DND-41 (cell line): ENCODE results near the gene OPTC.

ENCODE experiments used
- ATAC-seq: fragments of 200-7000 bp; cut with Tn5 transposase; 3 replicates; pipeline ENCODE4 v1.9.1; 2021; ENCODE audit warnings: low read depth; ENCODE audit not compliant: insufficient read depth
- DNase-seq: peaks from one replicate; pipeline ENCODE4 v3.0.0-alpha.2; 2020
- H2AFZ ChIP-seq: 2 replicates; pipeline ENCODE4 v1.6.0; 2012; ENCODE audit warnings: low read depth, low read length
- H3K27ac ChIP-seq: 2 replicates; pipeline ENCODE4 v1.5.1; 2012; ENCODE audit warnings: low read length, inconsistent platforms
- H3K27me3 ChIP-seq: fragments of 200-600 bp; sonication (generic); 2 replicates; pipeline ENCODE4 v1.6.0; 2012; ENCODE audit warnings: low read length, mild to moderate bottlenecking, inconsistent platforms; ENCODE audit not compliant: insufficient read depth, poor library complexity
- H3K36me3 ChIP-seq: 2 replicates; pipeline ENCODE4 v1.5.1; 2012; ENCODE audit warnings: low read length, inconsistent platforms; ENCODE audit not compliant: insufficient read depth
- H3K4me1 ChIP-seq: 2 replicates; pipeline ENCODE4 v1.5.1; 2012; ENCODE audit warnings: mild to moderate bottlenecking, low read length; ENCODE audit not compliant: insufficient read depth
- H3K4me2 ChIP-seq: 2 replicates; pipeline ENCODE4 v1.6.0; 2012; ENCODE audit warnings: mild to moderate bottlenecking, moderate library complexity, low read length, inconsistent platforms; ENCODE audit not compliant: insufficient read depth
- H3K4me3 ChIP-seq, 2 experiments: fragments of 200-600 bp in 1 of 2; shearing (Covaris generic) in 1 of 2; 2 replicates each; pipeline ENCODE4 v1.5.1; 2012 to 2016; ENCODE audit warnings: inconsistent platforms in 2 of 2, low read length in 2 of 2, mild to moderate bottlenecking in 2 of 2, low read depth in 1 of 2, moderate library complexity in 1 of 2
- H3K79me2 ChIP-seq: 2 replicates; pipeline ENCODE4 v1.6.0; 2012; ENCODE audit warnings: low read length, inconsistent platforms; ENCODE audit not compliant: insufficient read depth
- H3K9ac ChIP-seq: 2 replicates; pipeline ENCODE4 v1.6.0; 2012; ENCODE audit warnings: low read depth, mild to moderate bottlenecking, inconsistent platforms, low read length, moderate library complexity
- H3K9me3 ChIP-seq: 2 replicates; pipeline ENCODE4 v1.5.1; 2012; ENCODE audit warnings: low read length, moderate library complexity, mild to moderate bottlenecking, inconsistent platforms; ENCODE audit not compliant: insufficient read depth, severe bottlenecking
- H4K20me1 ChIP-seq: 2 replicates; pipeline ENCODE4 v1.6.0; 2012; ENCODE audit warnings: low read length; ENCODE audit not compliant: insufficient read depth
- EZH2 ChIP-seq: IDR thresholded peaks from 3 replicates; pipeline ENCODE4 v1.6.1; 2012; ENCODE audit warnings: borderline replicate concordance, low read depth, mild to moderate bottlenecking, moderate library complexity, low read length, inconsistent platforms; ENCODE audit not compliant: severe bottlenecking
- TF ChIP-seq, protein P1 (sequence below): IDR thresholded peaks from 2 replicates; pipeline ENCODE4 v1.5.1; 2012; ENCODE audit warnings: borderline replicate concordance, low read length, moderate library complexity, mild to moderate bottlenecking; ENCODE audit not compliant: poor library complexity, severe bottlenecking; ENCODE audit errors: extremely low read depth

OPTC gene

DNA sequence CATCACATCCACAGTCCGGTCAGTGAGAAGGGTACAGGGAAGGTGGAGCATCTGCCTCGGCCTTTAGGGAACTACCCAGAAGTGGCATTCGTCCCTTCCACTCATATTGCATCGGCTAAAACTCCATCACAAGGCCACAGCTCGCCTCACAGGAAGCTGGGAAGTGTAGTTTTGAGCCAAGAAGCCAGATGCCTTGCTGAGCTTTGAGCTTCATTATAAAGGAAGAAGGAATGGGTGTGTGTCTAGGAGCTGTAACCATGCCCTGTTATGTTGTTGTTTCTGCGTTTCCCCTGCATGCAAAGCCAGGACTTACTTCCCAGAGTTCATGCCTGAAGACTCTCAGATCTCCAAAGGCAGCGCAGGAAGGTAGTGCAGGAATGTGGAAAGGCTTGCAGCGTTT, 61.1 kb downstream of the OPTC start:
- DNase-seq (no peak), ATAC-seq (no peak)
- H3K4me3 ChIP-seq, result no peak overlapping the region
- no peaks in the 10 kb centered on the region for H4K20me1 ChIP-seq
- no peak overlapping the region for H2AFZ ChIP-seq
- no peaks in the 10 kb centered on the region for H3K4me1 ChIP-seq
- peaks cover 3% of the 10 kb centered on the region for H3K27me3 ChIP-seq
- H3K36me3 ChIP-seq, result no peaks in the 10 kb centered on the region
- H3K4me2 ChIP-seq, result no peak overlapping the region
- TF ChIP-seq, protein P1, sequence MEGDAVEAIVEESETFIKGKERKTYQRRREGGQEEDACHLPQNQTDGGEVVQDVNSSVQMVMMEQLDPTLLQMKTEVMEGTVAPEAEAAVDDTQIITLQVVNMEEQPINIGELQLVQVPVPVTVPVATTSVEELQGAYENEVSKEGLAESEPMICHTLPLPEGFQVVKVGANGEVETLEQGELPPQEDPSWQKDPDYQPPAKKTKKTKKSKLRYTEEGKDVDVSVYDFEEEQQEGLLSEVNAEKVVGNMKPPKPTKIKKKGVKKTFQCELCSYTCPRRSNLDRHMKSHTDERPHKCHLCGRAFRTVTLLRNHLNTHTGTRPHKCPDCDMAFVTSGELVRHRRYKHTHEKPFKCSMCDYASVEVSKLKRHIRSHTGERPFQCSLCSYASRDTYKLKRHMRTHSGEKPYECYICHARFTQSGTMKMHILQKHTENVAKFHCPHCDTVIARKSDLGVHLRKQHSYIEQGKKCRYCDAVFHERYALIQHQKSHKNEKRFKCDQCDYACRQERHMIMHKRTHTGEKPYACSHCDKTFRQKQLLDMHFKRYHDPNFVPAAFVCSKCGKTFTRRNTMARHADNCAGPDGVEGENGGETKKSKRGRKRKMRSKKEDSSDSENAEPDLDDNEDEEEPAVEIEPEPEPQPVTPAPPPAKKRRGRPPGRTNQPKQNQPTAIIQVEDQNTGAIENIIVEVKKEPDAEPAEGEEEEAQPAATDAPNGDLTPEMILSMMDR, result no peak
- H3K9me3 ChIP-seq, result no peaks in the 10 kb centered on the region
- no peak overlapping the region for H3K27ac ChIP-seq
- H3K9ac ChIP-seq, result no peak overlapping the region
- no peaks in the 10 kb centered on the region for H3K79me2 ChIP-seq

GRCh38 chr1:203555511-203556046, 61.6 kb downstream of the OPTC start:
- Histone ChIP-seq H2AFZ (no peak overlapping the region), H3K27ac (no peak overlapping the region), H3K79me2 (no peaks in the 10 kb centered on the region), H4K20me1 (no peaks in the 10 kb centered on the region), H3K4me2 (no peak overlapping the region), H3K4me3 (no peak overlapping the region), H3K9ac (no peak overlapping the region), H3K27me3 (peaks cover 3% of the 10 kb centered on the region), H3K36me3 (no peaks in the 10 kb centered on the region), H3K4me1 (no peaks in the 10 kb centered on the region), H3K9me3 (no peaks in the 10 kb centered on the region)
- TF ChIP-seq EZH2, result no peak
- TF ChIP-seq, protein P1, result no peak
- ATAC-seq (no peak), DNase-seq (no peak)

GRCh38 chr1:203556047-203556851, 62.3 kb downstream of the OPTC start:
- Histone ChIP-seq H3K4me1 (no peaks in the 10 kb centered on the region), H3K36me3 (no peaks in the 10 kb centered on the region), H3K27ac (no peak overlapping the region), H3K4me3 (no peak overlapping the region), H3K79me2 (no peaks in the 10 kb centered on the region), H3K27me3 (peaks cover 3% of the 10 kb centered on the region), H3K4me2 (no peak overlapping the region), H2AFZ (no peak overlapping the region), H3K9ac (no peak overlapping the region), H3K9me3 (no peaks in the 10 kb centered on the region), H4K20me1 (no peaks in the 10 kb centered on the region)
- no peak for ATAC-seq
- no peak for TF ChIP-seq EZH2
- TF ChIP-seq, protein P1, result no peak
- no peak for DNase-seq
